SH-SY5Y (cell line): ENCODE results near the gene MYOCD.

Experiments used
- GATA2 ChIP-seq: IDR thresholded peaks from 2 replicates; pipeline ENCODE4 v1.6.1; 2011; ENCODE audit warnings: mild to moderate bottlenecking, low read depth, low read length
- GATA3 ChIP-seq: IDR thresholded peaks from 2 replicates; pipeline ENCODE4 v1.6.1; 2011; ENCODE audit warnings: low read depth, mild to moderate bottlenecking, low read length, moderate library complexity

DNA sequence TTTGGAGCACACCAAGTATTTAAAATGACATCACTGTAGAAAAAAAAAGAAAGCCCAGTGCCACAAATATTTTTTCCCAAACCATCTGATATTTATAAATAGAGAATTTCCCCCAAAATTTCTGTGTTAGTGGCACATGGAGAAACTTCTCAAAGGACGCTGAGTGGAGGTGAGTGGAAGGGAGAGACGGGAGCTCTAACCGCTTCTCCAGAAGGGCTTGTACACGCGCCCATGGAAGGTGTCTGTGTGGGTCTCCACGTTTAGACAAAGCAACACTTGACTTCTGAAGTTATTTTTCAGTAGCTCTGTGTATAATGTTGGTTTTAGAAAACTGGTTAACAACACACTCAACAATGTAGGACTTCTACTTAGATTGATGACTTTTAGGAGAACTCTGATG is 1.0 kb downstream of the MYOCD start:
- no peak for TF ChIP-seq GATA3
- TF ChIP-seq GATA2, result no peak
